Measurements from ENCODE around the gene CEMP1.
A peak's percentile ranks its signal among the peaks of the same experiment; 100 is the strongest.

The CEMP1 gene

GRCh38 chr16:2530629-2531318 is 434 bp downstream of the CEMP1 start:
- Mint-ChIP-seq H3K27me3 (ENCODE audit: low read depth) (no peaks in the 10 kb centered on the region), H3K4me3 (peak overlapping the region; percentile 91 to 94 (median 91)), H3K4me1 (peaks cover 5% of the 10 kb centered on the region), H3K9me3 (no peaks in the 10 kb centered on the region), H3K27ac (peak overlapping the region in 1 of 3 experiments; percentile 41), H3K36me3 (ENCODE audit: low read depth) (no peaks in the 10 kb centered on the region)
- TF ChIP-seq, protein P1, sequence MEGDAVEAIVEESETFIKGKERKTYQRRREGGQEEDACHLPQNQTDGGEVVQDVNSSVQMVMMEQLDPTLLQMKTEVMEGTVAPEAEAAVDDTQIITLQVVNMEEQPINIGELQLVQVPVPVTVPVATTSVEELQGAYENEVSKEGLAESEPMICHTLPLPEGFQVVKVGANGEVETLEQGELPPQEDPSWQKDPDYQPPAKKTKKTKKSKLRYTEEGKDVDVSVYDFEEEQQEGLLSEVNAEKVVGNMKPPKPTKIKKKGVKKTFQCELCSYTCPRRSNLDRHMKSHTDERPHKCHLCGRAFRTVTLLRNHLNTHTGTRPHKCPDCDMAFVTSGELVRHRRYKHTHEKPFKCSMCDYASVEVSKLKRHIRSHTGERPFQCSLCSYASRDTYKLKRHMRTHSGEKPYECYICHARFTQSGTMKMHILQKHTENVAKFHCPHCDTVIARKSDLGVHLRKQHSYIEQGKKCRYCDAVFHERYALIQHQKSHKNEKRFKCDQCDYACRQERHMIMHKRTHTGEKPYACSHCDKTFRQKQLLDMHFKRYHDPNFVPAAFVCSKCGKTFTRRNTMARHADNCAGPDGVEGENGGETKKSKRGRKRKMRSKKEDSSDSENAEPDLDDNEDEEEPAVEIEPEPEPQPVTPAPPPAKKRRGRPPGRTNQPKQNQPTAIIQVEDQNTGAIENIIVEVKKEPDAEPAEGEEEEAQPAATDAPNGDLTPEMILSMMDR (IDR thresholded peaks at IDR 0.05; ENCODE audit: unreplicated experiment in 3 of 3): no peak

GRCh38 chr16:2529961-2530628 is 1.1 kb downstream of the CEMP1 start:
- Mint-ChIP-seq H3K4me3 (peak overlapping the region; percentile 58 to 67 (median 66)), H3K9me3 (no peaks in the 10 kb centered on the region), H3K27me3 (ENCODE audit: low read depth) (no peaks in the 10 kb centered on the region), H3K4me1 (peaks cover 5% of the 10 kb centered on the region), H3K36me3 (ENCODE audit: low read depth) (no peaks in the 10 kb centered on the region), H3K27ac (no peak overlapping the region)
- TF ChIP-seq, protein P1 (IDR thresholded peaks at IDR 0.05; ENCODE audit: unreplicated experiment in 3 of 3): no peak

- Mint-ChIP-seq H3K36me3 (ENCODE audit: low read depth) (peaks cover 7% of the 10 kb centered on the region), H3K27ac (no peak overlapping the region), H3K4me3 (no peak overlapping the region), H3K27me3 (ENCODE audit: low read depth) (no peaks in the 10 kb centered on the region), H3K9me3 (no peaks in the 10 kb centered on the region), H3K4me1 (peaks cover 5% of the 10 kb centered on the region)
- TF ChIP-seq, protein P1 (IDR thresholded peaks at IDR 0.05; ENCODE audit: unreplicated experiment in 3 of 3): no peak
Observed at GRCh38 chr16:2529061-2529931, 1.9 kb downstream of the CEMP1 start.

GRCh38 chr16:2528161-2529060 is 2.8 kb downstream of the CEMP1 start:
- peaks cover 5% of the 10 kb centered on the region for H3K4me1 Mint-ChIP-seq
- TF ChIP-seq, protein P1 (IDR thresholded peaks at IDR 0.05; ENCODE audit: unreplicated experiment in 3 of 3): no peak

DNA sequence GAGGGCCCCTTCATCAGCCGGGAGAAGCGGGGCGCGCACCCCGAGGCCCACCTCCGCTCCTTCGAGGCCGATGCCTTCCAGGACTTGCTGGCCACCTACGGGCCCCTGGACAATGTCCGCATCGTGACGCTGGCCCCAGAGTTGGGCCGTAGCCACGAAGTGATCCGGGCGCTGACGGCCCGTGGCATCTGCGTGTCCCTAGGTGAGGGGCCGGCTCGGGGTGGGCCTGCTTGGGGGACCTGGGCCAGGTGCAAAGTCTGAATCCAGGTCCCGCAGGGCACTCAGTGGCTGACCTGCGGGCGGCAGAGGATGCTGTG is 3.5 kb downstream of the CEMP1 start:
- H3K36me3 Mint-ChIP-seq (ENCODE audit: low read depth): peaks cover 10% of the 10 kb centered on the region
- no peak overlapping the region for H3K27ac Mint-ChIP-seq
- no peaks in the 10 kb centered on the region for H3K27me3 Mint-ChIP-seq (ENCODE audit: low read depth)
- H3K4me1 Mint-ChIP-seq: peaks cover 2% of the 10 kb centered on the region
- TF ChIP-seq, protein P1 (IDR thresholded peaks at IDR 0.05; ENCODE audit: unreplicated experiment in 3 of 3): no peak
- no peak overlapping the region for H3K4me3 Mint-ChIP-seq
- no peaks in the 10 kb centered on the region for H3K9me3 Mint-ChIP-seq

More at GRCh38 chr16:2528161-2529060, 2.8 kb downstream of the CEMP1 start:
- H3K9me3 Mint-ChIP-seq: no peaks in the 10 kb centered on the region
- peaks cover 10% of the 10 kb centered on the region for H3K36me3 Mint-ChIP-seq (ENCODE audit: low read depth)
- no peaks in the 10 kb centered on the region for H3K27me3 Mint-ChIP-seq (ENCODE audit: low read depth)
- H3K27ac Mint-ChIP-seq: no peak overlapping the region
- H3K4me3 Mint-ChIP-seq: no peak overlapping the region
